HG03469 (cell line): ENCODE results near the gene ATP9B.

ENCODE experiments used
- ATAC-seq: cut with Tn5 transposase; IDR thresholded peaks from one replicate; pipeline ENCODE4 v1.9.1; 2021; ENCODE audit warnings: mild to moderate bottlenecking, moderate library complexity, moderate number of reproducible peaks; ENCODE audit not compliant: unreplicated experiment

ATP9B gene

GRCh38 chr18:79068937-79069716, at the start of gene ATP9B:
ATP9B (plus strand) TSS chr18:79069394; CDS start chr18:79069411, 17 bp downstream.
- peak; percentile 79 for ATAC-seq

- no peak for ATAC-seq
Measured at GRCh38 chr18:79019881-79020280, 49.3 kb upstream of the ATP9B start.

- ATAC-seq, result no peak
Measured at GRCh38 chr18:79022603-79023002, 46.6 kb upstream of the ATP9B start.

- no peak for ATAC-seq
Measured at GRCh38 chr18:79026491-79026890, 42.7 kb upstream of the ATP9B start.

- no peak for ATAC-seq
Measured at GRCh38 chr18:79030680-79031079, 38.5 kb upstream of the ATP9B start.

GRCh38 chr18:79042276-79042675, 26.9 kb upstream of the ATP9B start:
- no peak for ATAC-seq

GRCh38 chr18:79043288-79043687, 25.9 kb upstream of the ATP9B start:
- no peak for ATAC-seq

GRCh38 chr18:79046522-79046921, 22.7 kb upstream of the ATP9B start:
- ATAC-seq, result no peak

GRCh38 chr18:79047556-79048244, 21.5 kb upstream of the ATP9B start:
- no peak for ATAC-seq

- no peak for ATAC-seq
Measured at GRCh38 chr18:79048245-79048632, 21.0 kb upstream of the ATP9B start.

GRCh38 chr18:79049506-79049905, 19.7 kb upstream of the ATP9B start:
- no peak for ATAC-seq

- no peak for ATAC-seq
Measured at GRCh38 chr18:79050005-79050404, 19.2 kb upstream of the ATP9B start.

- no peak for ATAC-seq
Measured at GRCh38 chr18:79056827-79057367, 12.3 kb upstream of the ATP9B start.

- ATAC-seq, result peak; percentile 79
Measured at GRCh38 chr18:79058007-79058406, 11.2 kb upstream of the ATP9B start.

- no peak for ATAC-seq
Measured at GRCh38 chr18:79062806-79063205, 6.4 kb upstream of the ATP9B start.

GRCh38 chr18:79064228-79064627, 5.0 kb upstream of the ATP9B start:
- ATAC-seq, result no peak

GRCh38 chr18:79065802-79066201, 3.4 kb upstream of the ATP9B start:
- ATAC-seq, result no peak

- ATAC-seq, result no peak
Measured at GRCh38 chr18:79067611-79068010, 1.6 kb upstream of the ATP9B start.

GRCh38 chr18:79068341-79068936, 755 bp upstream of the ATP9B start:
- peak; percentile 15 for ATAC-seq

GRCh38 chr18:79069717-79070151, 540 bp downstream of the ATP9B start:
- ATAC-seq, result no peak

GRCh38 chr18:79070486-79070885, 1.3 kb downstream of the ATP9B start:
- no peak for ATAC-seq

- ATAC-seq, result no peak
Measured at GRCh38 chr18:79071037-79071436, 1.8 kb downstream of the ATP9B start.
